ENCODE results near the gene CNTN4. TPM values are rescaled to one million over a fixed set of nuclear protein-coding genes. Genes with fewer than 3 reads are reported as not detected.

The CNTN4 gene
- total RNA-seq, 1 donor from 2014 or later = 16.5 TPM

- TF ChIP-seq CTCF (IDR thresholded peaks at IDR 0.05; ENCODE audit: insufficient read depth, low read length, poor library complexity, severe bottlenecking) = no peak
- DNase-seq (ENCODE audit: low read depth) = no peak
- Histone ChIP-seq H3K27me3 (ENCODE audit: control insufficient read depth, insufficient read depth, low read length) (no peaks in the 10 kb centered on the region), H3K36me3 (ENCODE audit: control insufficient read depth, insufficient read depth, low read length) (no peaks in the 10 kb centered on the region), H3K4me3 (ENCODE audit: low read depth, low read length) (no peak overlapping the region)
Observed at GRCh38 chr3:2456788-2457187, 358.1 kb downstream of the CNTN4 start.

- H3K27me3 ChIP-seq (ENCODE audit: control insufficient read depth, insufficient read depth, low read length) = no peaks in the 10 kb centered on the region
- no peaks in the 10 kb centered on the region for H3K36me3 ChIP-seq (ENCODE audit: control insufficient read depth, insufficient read depth, low read length)
- no peak for DNase-seq (ENCODE audit: low read depth)
- no peak overlapping the region for H3K4me3 ChIP-seq (ENCODE audit: low read depth, low read length)
- no peak for TF ChIP-seq CTCF (IDR thresholded peaks at IDR 0.05; ENCODE audit: insufficient read depth, low read length, poor library complexity, severe bottlenecking)
Observed at GRCh38 chr3:2458816-2459215, 360.1 kb downstream of the CNTN4 start.

GRCh38 chr3:2465842-2466241, 367.2 kb downstream of the CNTN4 start:
- H3K27me3 ChIP-seq (ENCODE audit: control insufficient read depth, insufficient read depth, low read length) = no peaks in the 10 kb centered on the region
- DNase-seq (ENCODE audit: low read depth) = no peak
- H3K36me3 ChIP-seq (ENCODE audit: control insufficient read depth, insufficient read depth, low read length) = no peaks in the 10 kb centered on the region
- no peak overlapping the region for H3K4me3 ChIP-seq (ENCODE audit: low read depth, low read length)
- TF ChIP-seq CTCF (IDR thresholded peaks at IDR 0.05; ENCODE audit: insufficient read depth, low read length, poor library complexity, severe bottlenecking) = no peak

- TF ChIP-seq CTCF (IDR thresholded peaks at IDR 0.05; ENCODE audit: insufficient read depth, low read length, poor library complexity, severe bottlenecking) = no peak
- Histone ChIP-seq H3K4me3 (ENCODE audit: low read depth, low read length) (no peak overlapping the region), H3K27me3 (ENCODE audit: control insufficient read depth, insufficient read depth, low read length) (no peaks in the 10 kb centered on the region), H3K36me3 (ENCODE audit: control insufficient read depth, insufficient read depth, low read length) (no peaks in the 10 kb centered on the region)
- DNase-seq (ENCODE audit: low read depth) = no peak
Observed at GRCh38 chr3:2468816-2469215, 370.1 kb downstream of the CNTN4 start.

- DNase-seq (ENCODE audit: low read depth) = no peak
- no peaks in the 10 kb centered on the region for H3K27me3 ChIP-seq (ENCODE audit: control insufficient read depth, insufficient read depth, low read length)
- no peaks in the 10 kb centered on the region for H3K36me3 ChIP-seq (ENCODE audit: control insufficient read depth, insufficient read depth, low read length)
- H3K4me3 ChIP-seq (ENCODE audit: low read depth, low read length) = no peak overlapping the region
- TF ChIP-seq CTCF (IDR thresholded peaks at IDR 0.05; ENCODE audit: insufficient read depth, low read length, poor library complexity, severe bottlenecking) = no peak
Observed at GRCh38 chr3:2476996-2477395, 378.3 kb downstream of the CNTN4 start.

GRCh38 chr3:2477620-2478019, 379.0 kb downstream of the CNTN4 start:
- TF ChIP-seq CTCF (IDR thresholded peaks at IDR 0.05; ENCODE audit: insufficient read depth, low read length, poor library complexity, severe bottlenecking) = no peak
- no peak for DNase-seq (ENCODE audit: low read depth)
- Histone ChIP-seq H3K27me3 (ENCODE audit: control insufficient read depth, insufficient read depth, low read length) (no peaks in the 10 kb centered on the region), H3K4me3 (ENCODE audit: low read depth, low read length) (no peak overlapping the region), H3K36me3 (ENCODE audit: control insufficient read depth, insufficient read depth, low read length) (no peaks in the 10 kb centered on the region)

Measured in kidney epithelial cell (primary cell).